Mucosa of rectum (tissue), 2 donors: ENCODE data around the gene PDCD4.

ENCODE experiments used
- H3K27ac ChIP-seq, 2 donors: one replicate each; pipeline ENCODE4 v1.7.0; 2013; ENCODE audit warnings: inconsistent platforms in 2 of 2, low read depth in 2 of 2, low read length in 2 of 2
- H3K27me3 ChIP-seq, 2 donors: one replicate each; pipeline ENCODE4 v1.7.0; 2013; ENCODE audit warnings: low read length in 2 of 2; ENCODE audit not compliant: control insufficient read depth in 2 of 2, insufficient read depth in 2 of 2
- H3K36me3 ChIP-seq, 2 donors: one replicate each; pipeline ENCODE4 v1.7.0; 2013; ENCODE audit warnings: low read length in 2 of 2; ENCODE audit not compliant: control insufficient read depth in 2 of 2, insufficient read depth in 2 of 2
- H3K4me1 ChIP-seq, 2 donors: one replicate each; pipeline ENCODE4 v1.7.0; 2013; ENCODE audit warnings: low read length in 2 of 2, mild to moderate bottlenecking in 1 of 2; ENCODE audit not compliant: control insufficient read depth in 2 of 2, insufficient read depth in 2 of 2
- H3K4me3 ChIP-seq, 2 donors: one replicate each; pipeline ENCODE4 v1.7.0; 2013; ENCODE audit warnings: low read length in 2 of 2
- H3K9ac ChIP-seq, 2 donors: one replicate each; pipeline ENCODE4 v1.7.0; 2013; ENCODE audit warnings: low read length in 2 of 2, low read depth in 1 of 2, mild to moderate bottlenecking in 1 of 2
- H3K9me3 ChIP-seq, 2 donors: one replicate each; pipeline ENCODE4 v1.7.0; 2013; ENCODE audit warnings: low read length in 2 of 2; ENCODE audit not compliant: control insufficient read depth in 2 of 2
- donor health status: healthy.
- donor health status: Normal muscosa, but diverticular disease.

Gene PDCD4

DNA sequence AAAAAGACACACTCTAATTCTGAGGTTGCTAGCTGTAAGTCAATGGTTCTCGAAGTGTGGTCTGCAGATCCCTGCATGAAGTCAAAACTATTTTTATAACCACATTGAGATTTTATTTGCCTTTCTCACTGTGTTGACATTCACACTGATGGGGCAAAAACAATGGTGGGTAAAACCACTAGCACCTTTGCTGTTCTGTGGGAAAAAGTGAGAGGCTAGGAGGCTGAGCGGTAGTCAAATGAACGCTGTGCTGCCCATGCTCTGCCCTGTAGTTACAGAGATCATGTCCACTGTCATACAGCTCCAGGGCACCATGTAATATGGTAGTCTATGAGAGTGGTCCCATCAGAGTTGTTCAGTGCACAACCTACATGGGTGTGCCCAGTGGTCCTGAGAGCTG is 21.6 kb upstream of the PDCD4 start:
- H3K36me3 ChIP-seq, result no peaks in the 10 kb centered on the region
- no peaks in the 10 kb centered on the region for H3K9me3 ChIP-seq
- H3K4me3 ChIP-seq, result no peak overlapping the region
- no peak overlapping the region for H3K27ac ChIP-seq
- peaks cover 27 to 51% of the 10 kb centered on the region in 2 donors for H3K4me1 ChIP-seq
- no peaks in the 10 kb centered on the region for H3K27me3 ChIP-seq
- no peak overlapping the region for H3K9ac ChIP-seq

DNA sequence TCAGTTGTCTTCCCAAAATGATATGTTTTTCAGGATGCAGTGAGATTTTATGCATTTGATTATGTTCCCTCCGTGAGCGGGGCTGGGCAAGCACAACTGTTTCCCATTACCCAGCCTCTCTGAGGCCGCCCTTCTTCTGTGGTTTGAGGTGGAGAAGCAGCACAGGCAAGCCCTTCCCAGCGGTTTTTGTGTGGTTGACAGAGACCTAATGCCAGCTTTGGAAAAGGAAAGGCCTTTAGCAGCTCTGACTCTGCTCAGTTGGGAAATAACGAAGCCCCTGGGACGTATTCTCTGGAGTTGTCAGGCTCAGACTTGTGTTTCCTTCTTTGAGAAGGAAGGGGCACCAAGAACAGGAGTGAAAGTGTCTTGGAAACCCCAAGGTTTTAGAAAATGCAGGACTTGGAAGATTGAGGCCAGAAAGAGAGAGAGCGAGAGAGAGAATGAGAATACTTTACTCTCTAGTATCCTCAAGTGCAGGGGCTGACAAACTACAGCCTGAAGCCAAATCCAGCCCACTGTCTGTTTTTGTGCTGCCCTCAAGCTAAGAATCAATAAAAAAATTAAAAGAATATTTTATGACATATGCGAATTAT is 20.6 kb upstream of the PDCD4 start:
- H3K9me3 ChIP-seq, result no peaks in the 10 kb centered on the region
- no peak overlapping the region for H3K27ac ChIP-seq
- H3K4me1 ChIP-seq, result peaks cover 18 to 40% of the 10 kb centered on the region in 2 donors
- no peak overlapping the region for H3K4me3 ChIP-seq
- no peaks in the 10 kb centered on the region for H3K27me3 ChIP-seq
- no peaks in the 10 kb centered on the region for H3K36me3 ChIP-seq
- peak overlapping the region in 1 of 2 donors; percentile 28 for H3K9ac ChIP-seq

DNA sequence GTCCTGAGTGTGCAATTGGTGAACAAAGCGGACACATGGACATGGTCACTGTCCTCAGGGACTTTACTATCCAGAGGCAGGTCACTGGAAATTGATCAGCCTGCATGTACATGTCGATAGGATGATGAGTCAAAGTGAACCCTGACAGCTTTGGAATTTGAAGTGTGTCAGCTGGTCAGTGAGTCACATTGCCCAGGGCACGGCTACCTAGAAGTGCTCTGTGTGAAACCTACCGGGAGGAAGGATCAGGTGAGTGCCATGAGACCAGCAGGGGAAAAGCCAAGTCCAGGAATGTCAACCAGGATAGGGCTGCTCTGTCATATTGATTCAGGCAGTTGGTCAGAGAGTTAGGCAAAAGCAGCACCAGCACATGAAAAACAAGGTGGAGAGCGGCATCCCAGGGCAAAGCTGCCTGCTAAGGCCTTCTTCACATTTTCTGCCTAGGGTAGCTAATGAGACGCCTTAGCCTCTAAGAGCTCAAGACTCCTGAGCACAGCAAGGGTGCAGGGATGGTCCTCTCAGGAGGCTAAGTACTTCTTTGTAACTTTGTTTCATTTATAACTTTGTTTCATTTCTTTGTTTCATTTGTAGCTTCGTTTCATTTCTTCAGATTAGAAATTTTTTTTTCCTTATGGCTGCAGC is 19.4 kb upstream of the PDCD4 start:
- Histone ChIP-seq H3K4me1 (peaks cover 13 to 32% of the 10 kb centered on the region in 2 donors), H3K9me3 (no peaks in the 10 kb centered on the region), H3K27me3 (no peaks in the 10 kb centered on the region), H3K27ac (peak overlapping the region; percentile 40 to 66), H3K9ac (no peak overlapping the region), H3K36me3 (no peaks in the 10 kb centered on the region), H3K4me3 (no peak overlapping the region)

- Histone ChIP-seq H3K27me3 (no peaks in the 10 kb centered on the region), H3K9me3 (no peaks in the 10 kb centered on the region), H3K9ac (no peak overlapping the region), H3K4me1 (peaks cover 17 to 35% of the 10 kb centered on the region in 2 donors), H3K27ac (peak overlapping the region; percentile 40 to 66), H3K4me3 (no peak overlapping the region), H3K36me3 (no peaks in the 10 kb centered on the region)
Observed at GRCh38 chr10:110852947-110853346, 18.8 kb upstream of the PDCD4 start.

- H3K4me3 ChIP-seq, result no peak overlapping the region
Observed at GRCh38 chr10:110853921-110854605, 17.7 kb upstream of the PDCD4 start.

DNA sequence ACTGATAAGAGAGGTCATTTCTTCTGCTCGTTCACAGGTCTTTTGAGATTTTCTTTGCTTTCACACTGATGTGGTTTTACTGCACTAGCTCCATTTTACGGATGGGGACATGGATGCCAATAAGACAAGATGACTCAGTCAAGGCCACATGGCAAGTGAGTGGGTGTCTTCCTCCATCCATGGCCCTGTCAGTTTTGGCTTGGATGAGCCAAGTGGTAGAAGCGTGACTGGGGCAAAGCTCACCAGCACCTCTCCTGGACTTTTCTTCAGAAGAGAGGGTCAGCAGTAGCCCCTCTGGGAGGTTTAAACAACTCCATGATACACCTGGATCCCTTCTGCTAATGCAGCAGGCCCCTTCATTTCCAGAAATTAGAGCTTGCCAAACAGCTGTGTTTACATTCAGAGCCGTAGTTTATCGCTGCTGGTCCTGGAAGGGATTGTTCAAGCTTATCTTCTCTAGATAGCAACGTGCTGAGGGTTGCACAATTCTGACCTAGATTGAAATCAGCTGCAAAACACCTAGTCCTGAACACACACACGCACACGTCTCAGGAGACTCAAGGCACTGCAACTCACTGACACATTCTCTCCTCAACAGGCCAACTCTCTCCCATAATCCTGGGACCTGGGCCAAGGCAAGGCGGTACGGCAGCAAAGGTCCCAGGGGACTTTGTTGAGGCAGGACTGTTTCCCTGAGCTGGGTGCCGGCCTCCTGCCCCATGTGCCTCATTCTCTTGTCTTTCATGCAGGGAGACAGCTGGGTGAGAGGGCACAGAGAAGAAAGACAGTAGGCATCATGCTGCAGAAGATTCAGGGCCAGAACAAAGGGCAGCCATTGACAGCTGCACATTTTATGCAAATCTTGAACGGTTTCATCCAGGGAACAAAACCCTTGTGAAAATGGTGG is 14.2 kb upstream of the PDCD4 start:
- Histone ChIP-seq H3K36me3 (no peaks in the 10 kb centered on the region), H3K9ac (peak overlapping the region; percentile 71 to 72), H3K4me1 (peaks cover 43 to 58% of the 10 kb centered on the region in 2 donors), H3K9me3 (no peaks in the 10 kb centered on the region), H3K27me3 (no peaks in the 10 kb centered on the region), H3K4me3 (peak overlapping the region; percentile 45 to 49), H3K27ac (peak overlapping the region; percentile 98 to 99)

More at GRCh38 chr10:110853921-110854605, 17.7 kb upstream of the PDCD4 start:
- no peaks in the 10 kb centered on the region for H3K36me3 ChIP-seq
- H3K9me3 ChIP-seq, result no peaks in the 10 kb centered on the region
- H3K27me3 ChIP-seq, result no peaks in the 10 kb centered on the region
- no peak overlapping the region for H3K9ac ChIP-seq
- H3K27ac ChIP-seq, result no peak overlapping the region
- peaks cover 22 to 46% of the 10 kb centered on the region in 2 donors for H3K4me1 ChIP-seq

GRCh38 chr10:110858297-110858934 is 13.3 kb upstream of the PDCD4 start:
- H3K27ac ChIP-seq, result peak overlapping the region; percentile 98 to 99
- no peaks in the 10 kb centered on the region for H3K9me3 ChIP-seq
- peak overlapping the region in 1 of 2 donors; percentile 49 for H3K4me3 ChIP-seq
- no peaks in the 10 kb centered on the region for H3K27me3 ChIP-seq
- peak overlapping the region; percentile 71 to 72 for H3K9ac ChIP-seq
- H3K36me3 ChIP-seq, result no peaks in the 10 kb centered on the region
- peaks cover 48 to 52% of the 10 kb centered on the region in 2 donors for H3K4me1 ChIP-seq

DNA sequence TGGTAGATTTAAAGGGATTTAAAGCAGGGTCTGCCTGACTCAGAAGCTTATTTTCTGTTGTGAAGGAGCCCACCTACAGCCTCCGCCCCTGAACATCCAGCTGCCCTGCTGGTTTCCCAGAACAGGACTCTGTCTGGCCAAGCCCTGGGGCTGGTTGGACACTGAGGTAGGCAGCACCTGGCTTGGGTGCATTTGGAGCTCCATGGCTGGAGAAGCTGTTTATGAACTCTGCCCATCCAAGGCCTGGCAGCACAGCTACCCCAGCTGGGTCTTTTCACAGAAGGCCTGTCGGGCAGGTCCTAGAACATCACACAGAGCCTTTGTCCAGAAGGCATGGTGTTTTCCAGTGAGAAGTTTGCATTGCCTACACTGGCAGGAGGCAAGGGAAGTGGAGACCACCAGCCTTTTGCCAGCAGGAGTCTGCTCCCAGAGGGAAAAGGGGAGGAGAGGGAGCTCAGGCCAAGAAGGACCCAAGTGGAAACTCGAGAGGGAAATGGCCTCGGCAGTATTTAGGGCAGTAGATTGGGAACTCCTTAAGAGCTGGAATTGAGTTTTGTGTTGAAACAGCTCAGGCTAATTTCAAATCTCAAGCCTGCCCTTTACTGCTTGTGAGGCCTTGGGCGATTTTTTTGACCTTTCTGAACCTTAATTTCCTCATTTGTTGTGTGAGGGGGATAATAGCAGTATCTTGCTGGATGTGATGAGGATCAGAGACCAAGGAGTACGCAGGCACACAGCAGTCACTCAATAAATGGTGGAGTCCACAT is 12.3 kb upstream of the PDCD4 start:
- Histone ChIP-seq H3K4me3 (peak overlapping the region in 1 of 2 donors; percentile 26), H3K9ac (peak overlapping the region; percentile 64 to 66), H3K27ac (peak overlapping the region; percentile 98 to 99)

DNA sequence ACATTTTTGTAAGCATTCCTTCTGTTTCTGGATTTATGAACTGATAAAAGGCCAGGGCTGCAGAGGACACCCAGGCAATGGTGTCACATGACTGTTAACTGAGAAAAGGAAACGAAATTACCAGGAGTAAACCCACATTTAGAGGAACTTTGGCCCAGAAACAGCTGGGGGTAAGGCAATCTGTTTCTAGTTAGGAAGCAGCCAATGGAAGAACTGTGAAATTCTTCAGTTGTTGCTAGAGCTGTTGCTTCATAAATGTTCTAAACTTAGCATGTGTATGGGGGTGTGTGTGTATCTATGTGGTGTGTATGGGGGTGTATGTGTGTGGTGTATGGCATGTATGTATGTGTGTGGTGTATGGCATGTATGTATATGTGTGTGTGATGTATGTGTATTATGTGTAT is 11.8 kb upstream of the PDCD4 start:
- H3K9ac ChIP-seq, result peak overlapping the region; percentile 64 to 66
- no peaks in the 10 kb centered on the region for H3K27me3 ChIP-seq
- H3K36me3 ChIP-seq, result no peaks in the 10 kb centered on the region
- H3K27ac ChIP-seq, result peak overlapping the region; percentile 98 to 99
- peak overlapping the region in 1 of 2 donors; percentile 14 for H3K4me3 ChIP-seq
- peaks cover 61% of the 10 kb centered on the region in 2 donors for H3K4me1 ChIP-seq
- no peaks in the 10 kb centered on the region for H3K9me3 ChIP-seq

More for the DNA sequence above, 12.3 kb upstream of the PDCD4 start:
- Histone ChIP-seq H3K4me1 (peaks cover 55% of the 10 kb centered on the region in 2 donors), H3K36me3 (no peaks in the 10 kb centered on the region), H3K9me3 (no peaks in the 10 kb centered on the region), H3K27me3 (no peaks in the 10 kb centered on the region)
